NB4 (cell line): ENCODE measurements around the gene RRM2.

ENCODE experiments used
- DNase-seq: peaks from one replicate; pipeline ENCODE4 v3.0.0; 2010; ENCODE audit warnings: low read depth
- H3K4me3 ChIP-seq: one replicate; pipeline ENCODE4 v1.5.1; 2011; ENCODE audit warnings: mild to moderate bottlenecking, low read depth, low read length, moderate library complexity
- CTCF ChIP-seq: IDR thresholded peaks from one replicate; pipeline ENCODE4 v1.5.1; 2012; ENCODE audit warnings: low read depth, low read length
- MAX ChIP-seq: IDR thresholded peaks from 2 replicates; pipeline ENCODE4 v1.6.1; 2011; ENCODE audit warnings: low read depth, low read length
- MYC ChIP-seq: IDR thresholded peaks from 2 replicates; pipeline ENCODE4 v1.6.1; 2011; ENCODE audit warnings: low read depth, low read length
- POLR2A ChIP-seq: IDR thresholded peaks from 2 replicates; pipeline ENCODE4 v1.6.1; 2011; ENCODE audit warnings: mild to moderate bottlenecking; ENCODE audit not compliant: insufficient read length; ENCODE audit errors: extremely low read depth

RRM2 gene

GRCh38 chr2:10132043-10132575 is 9.6 kb downstream of the RRM2 start:
- TF ChIP-seq CTCF (no peak), MYC (no peak), POLR2A (peak; percentile 5)
- no peak overlapping the region for H3K4me3 ChIP-seq
- no peak for DNase-seq

- TF ChIP-seq MAX (no peak), POLR2A (no peak)
- DNase-seq: no peak
- H3K4me3 ChIP-seq: no peak overlapping the region
These were observed 10.1 kb downstream of the RRM2 start for GRCh38 chr2:10132596-10132995.

GRCh38 chr2:10132996-10133647 is 10.6 kb downstream of the RRM2 start:
- no peak for DNase-seq
- TF ChIP-seq MAX (no peak), POLR2A (no peak), MYC (no peak), CTCF (no peak)
- H3K4me3 ChIP-seq: no peak overlapping the region

GRCh38 chr2:10135296-10136089 is 13.0 kb downstream of the RRM2 start:
- peak; percentile 76 for DNase-seq
- H3K4me3 ChIP-seq: no peak overlapping the region
- TF ChIP-seq MAX (no peak), MYC (no peak), CTCF (no peak), POLR2A (no peak)

- no peak overlapping the region for H3K4me3 ChIP-seq
- DNase-seq: peak; percentile 51
- TF ChIP-seq MAX (no peak), CTCF (no peak), POLR2A (no peak), MYC (no peak)
These were observed 13.8 kb downstream of the RRM2 start for GRCh38 chr2:10136101-10136934.
